SU-DHL-6 (cell line): ENCODE data around the gene COPZ1.

ENCODE experiments used
- CTCF ChIP-seq: fragments of 200-600 bp; sonication (generic); IDR thresholded peaks from one replicate; pipeline ENCODE4 v1.5.1; 2017; ENCODE audit warnings: antibody characterized with exemption, mild to moderate bottlenecking, low read length, moderate library complexity; ENCODE audit not compliant: insufficient read depth, poor library complexity, severe bottlenecking
- EZH2phosphoT487 ChIP-seq: fragments of 200-600 bp; sonication (generic), shearing (Covaris generic); conservative IDR thresholded peaks from 2 replicates; pipeline ENCODE4 v1.6.1; 2018; ENCODE audit warnings: mild to moderate bottlenecking, antibody characterized with exemption, low read length, moderate library complexity, mixed read lengths

GRCh38 chr12:54350743-54351142 is 25.8 kb downstream of the COPZ1 start:
- TF ChIP-seq CTCF (no peak), EZH2phosphoT487 (no peak)
